A549 (cell line): Measurements from ENCODE around the gene CNIH2. TPM values are rescaled to one million over a fixed set of nuclear protein-coding genes. Genes with fewer than 3 reads are reported as not detected.

ENCODE experiments used
- ATAC-seq, 2 experiments: fragments of 200-7000 bp in 1 of 2; fragments of >200 bp in 1 of 2; cut with Nextera tagmentation in 1 of 2; cut with Tn5 transposase in 1 of 2; 3 replicates each; pipeline versions ENCODE4 v1.8.0 to v1.9.1; 2018 to 2020; ENCODE audit warnings: mild to moderate bottlenecking in 1 of 2, moderate library complexity in 1 of 2
- CTCF ChIA-PET: fragments of 300-600 bp; sonication (Branson Sonifier 250); formaldehyde crosslinking; extraction: SDS; loops from one replicate; lab custom pipeline; 2021; ENCODE audit warnings: antibody characterized with exemption, inconsistent platforms; lab: Yijun Ruan, JAX
- POLR2A ChIA-PET: fragments of 350-600 bp; formaldehyde crosslinking; extraction: SDS; loops from one replicate; lab custom pipeline; 2021; ENCODE audit warnings: antibody characterized with exemption, inconsistent platforms; lab: Yijun Ruan, JAX
- DNase-seq, 2 experiments: peaks; one replicate each; pipeline versions ENCODE4 v3.0.0 to v3.0.0-alpha.2; 2011 to 2016; ENCODE audit warnings: low read depth in 1 of 2, low spot score in 1 of 2
- FAIRE-seq: peaks from 2 replicates; lab custom pipeline; 2011; peaks lifted over from hg19 to GRCh38; lab: Jason Lieb, UNC
- H3K27ac ChIP-seq, 2 experiments: fragments of >200 bp; sonication (Bioruptor Twin); formaldehyde crosslinking; 3 replicates each; pipeline ENCODE4 v1.5.1; 2016 to 2017
- H3K4me1 ChIP-seq: fragments of >200 bp; sonication (Bioruptor Twin); formaldehyde crosslinking; 3 replicates; pipeline ENCODE4 v1.6.1; 2016
- H3K4me2 ChIP-seq: fragments of >200 bp; sonication (Bioruptor Twin); formaldehyde crosslinking; 3 replicates; pipeline ENCODE4 v1.6.1; 2016
- H3K4me3 ChIP-seq: fragments of >200 bp; sonication (Bioruptor Twin); formaldehyde crosslinking; 3 replicates; pipeline ENCODE4 v1.5.1; 2016
- H3K9me3 ChIP-seq: fragments of >200 bp; sonication (Bioruptor Twin); formaldehyde crosslinking; 3 replicates; pipeline ENCODE4 v1.6.1; 2016
- ATOH8 ChIP-seq: fragments of 250-450 bp; sonication (Bioruptor Pico); IDR thresholded peaks from 2 replicates; pipeline ENCODE4 v1.5.0; 2020; ENCODE audit warnings: low read depth, mild to moderate bottlenecking, moderate library complexity
- CBX8 ChIP-seq: fragments of 200-600 bp; sonication (generic); IDR thresholded peaks from 2 replicates; pipeline ENCODE4 v1.6.1; 2016
- CHD4 ChIP-seq: fragments of 200-600 bp; sonication (generic); IDR thresholded peaks from 2 replicates; pipeline ENCODE4 v1.6.1; 2016; ENCODE audit warnings: antibody characterized with exemption, mild to moderate bottlenecking, borderline replicate concordance
- E2F6 ChIP-seq: IDR thresholded peaks from 2 replicates; pipeline ENCODE4 v1.6.1; 2012; ENCODE audit warnings: low read depth, borderline replicate concordance
- ELK1 ChIP-seq: fragments of 150-350 bp; IDR thresholded peaks from 2 replicates; pipeline ENCODE4 v1.6.1; 2014; ENCODE audit warnings: low read depth, mild to moderate bottlenecking, low read length
- FOSL2 ChIP-seq, 2 experiments: fragments of 450-650 bp in 1 of 2; fragments of >200 bp in 1 of 2; sonication (Bioruptor Twin) in 1 of 2; formaldehyde crosslinking; IDR thresholded peaks; 2 replicates each; pipeline versions ENCODE4 v1.5.0 to v1.6.1; 2016 to 2020; ENCODE audit warnings: mild to moderate bottlenecking in 1 of 2, moderate library complexity in 1 of 2
- HDAC2 ChIP-seq: fragments of 200-600 bp; sonication (generic); IDR thresholded peaks from 2 replicates; pipeline ENCODE4 v1.6.1; 2016
- NFE2L2 ChIP-seq: fragments of 150-350 bp; conservative IDR thresholded peaks from 2 replicates; pipeline ENCODE4 v1.6.1; 2014; ENCODE audit warnings: low read length
- NPAS2 ChIP-seq: fragments of 250-450 bp; sonication (Bioruptor Pico); IDR thresholded peaks from 2 replicates; pipeline ENCODE4 v1.8.0; 2022; ENCODE audit warnings: mild to moderate bottlenecking, moderate library complexity, borderline replicate concordance
- POLR2A ChIP-seq: IDR thresholded peaks from 2 replicates; pipeline ENCODE4 v1.6.1; 2012; ENCODE audit warnings: mild to moderate bottlenecking, low read length
- SREBF2 ChIP-seq: fragments of 450-650 bp; IDR thresholded peaks from 2 replicates; pipeline ENCODE4 v1.6.1; 2014; ENCODE audit warnings: mild to moderate bottlenecking, moderate library complexity
- ZC3H11A ChIP-seq: fragments of 450-650 bp; IDR thresholded peaks from 2 replicates; pipeline ENCODE4 v1.6.1; 2014; ENCODE audit warnings: antibody characterized with exemption, mild to moderate bottlenecking
- ZFP36 ChIP-seq: fragments of 450-650 bp; IDR thresholded peaks from 2 replicates; pipeline ENCODE4 v1.6.1; 2014; ENCODE audit warnings: borderline replicate concordance; ENCODE audit not compliant: partially characterized antibody
- WGBS: methylation state at CpG from one replicate; pipeline ENCODE4 v1.1.6; 2017; ENCODE audit errors: missing lambda C conversion rate; 5-methylcytosine and 5-hydroxymethylcytosine counted together
- polyA plus RNA-seq, 4 experiments: library from polyadenylated mRNA; depleted of rRNA in 3 of 4; stranded (reverse); fragments of >200 nt; fragmentation: RNase III in 1 of 4; extraction: RNeasy Plus Mini Kit Qiagen cat#74134 plus additional on column Dnase treatment in 1 of 4; gene quantifications; 2 replicates in 3 of 4; 3 replicates in 1 of 4; pipeline ENCODE4 v1.2.3, GENCODE V29; 2011 to 2017

The CNIH2 gene
- polyA plus RNA-seq, 2 of the 4 experiments (the other 2 are of a cell fraction) = 0.98 to 1.1 TPM

- no peak overlapping the region for H3K4me2 ChIP-seq
Observed at GRCh38 chr11:66333220-66333877, 55.4 kb downstream of the CNIH2 start.

More at GRCh38 chr11:66333220-66333877, 55.4 kb downstream of the CNIH2 start:
- no peaks in the 10 kb centered on the region for H3K9me3 ChIP-seq
- ChIA-PET POLR2A (interaction anchor here (3.5 kb wide), 1 partner anchor 21 kb away, joined by 42 read pairs; no protein-coding TSS in a partner anchor), CTCF (interaction anchor here (0.7 to 8.7 kb wide), 4 partner anchors 13 to 57 kb away, joined by 3 to 247 read pairs (median 20); partner anchors contain the start of genes B4GAT1, BRMS1 and CD248)
- H3K4me1 ChIP-seq = peaks cover 30% of the 10 kb centered on the region
- WGBS = 88% methylated on average over 16 of the region's 19 CpGs
- ATAC-seq = no peak
- no peak for FAIRE-seq
- H3K27ac ChIP-seq = no peak overlapping the region
- TF ChIP-seq ZFP36 (no peak), SREBF2 (no peak), FOSL2 (IDR thresholded peaks at IDR 0.05) (no peak), FOSL2 (CRISPR knock-in tag; IDR thresholded peaks at IDR 0.05) (no peak), NPAS2 (CRISPR knock-in tag) (no peak), POLR2A (no peak), CHD4 (no peak), HDAC2 (no peak), NFE2L2 (no peak), CBX8 (no peak), ELK1 (no peak), E2F6 (no peak), ZC3H11A (no peak), ATOH8 (no peak)
- TF ChIP-seq, all 56 proteins: peak for 0
- DNase-seq = no peak
- H3K4me3 ChIP-seq = no peak overlapping the region

Other genes with a start within 250 kb of the CNIH2 start
- not detected in 2 replicates for gene GAL3ST3, start 229.0 kb upstream of the CNIH2 start, polyA plus RNA-seq (2011; rRNA removed)
- not detected in 3 replicates for gene GAL3ST3, start 229.0 kb upstream of the CNIH2 start, polyA plus RNA-seq (2017; fragmentation: RNase III; extraction: RNeasy Plus Mini Kit Qiagen cat#74134 plus additional on column Dnase treatment)
- gene SF3B2, start 225.8 kb upstream of the CNIH2 start, polyA plus RNA-seq (2011; rRNA removed) = 107 and 108 TPM in 2 replicates
- 169 to 184 TPM (median 182 TPM) in 3 replicates for gene SF3B2, start 225.8 kb upstream of the CNIH2 start, polyA plus RNA-seq (2017; fragmentation: RNase III; extraction: RNeasy Plus Mini Kit Qiagen cat#74134 plus additional on column Dnase treatment)
- 48.2 and 71.7 TPM in 2 replicates for gene PACS1, start 207.9 kb upstream of the CNIH2 start, polyA plus RNA-seq (2011; rRNA removed)
- 49.4 to 64.0 TPM (median 59.1 TPM) in 3 replicates for gene PACS1, start 207.9 kb upstream of the CNIH2 start, polyA plus RNA-seq (2017; fragmentation: RNase III; extraction: RNeasy Plus Mini Kit Qiagen cat#74134 plus additional on column Dnase treatment)
- 13.7 and 13.8 TPM in 2 replicates for gene KLC2, start 20.5 kb upstream of the CNIH2 start, polyA plus RNA-seq (2011; rRNA removed)
- 35.1 to 35.8 TPM (median 35.2 TPM) in 3 replicates for gene KLC2, start 20.5 kb upstream of the CNIH2 start, polyA plus RNA-seq (2017; fragmentation: RNase III; extraction: RNeasy Plus Mini Kit Qiagen cat#74134 plus additional on column Dnase treatment)
- gene RAB1B, start 9.5 kb upstream of the CNIH2 start, polyA plus RNA-seq (2011; rRNA removed) = 87.8 and 104 TPM in 2 replicates
- gene RAB1B, start 9.5 kb upstream of the CNIH2 start, polyA plus RNA-seq (2017; fragmentation: RNase III; extraction: RNeasy Plus Mini Kit Qiagen cat#74134 plus additional on column Dnase treatment) = 141 to 149 TPM (median 147 TPM) in 3 replicates
- 99.7 and 132 TPM in 2 replicates for gene YIF1A, start 11.0 kb downstream of the CNIH2 start, polyA plus RNA-seq (2011; rRNA removed)
- gene YIF1A, start 11.0 kb downstream of the CNIH2 start, polyA plus RNA-seq (2017; fragmentation: RNase III; extraction: RNeasy Plus Mini Kit Qiagen cat#74134 plus additional on column Dnase treatment) = 79.7 to 91.3 TPM (median 82.0 TPM) in 3 replicates
- 0.44 and 0.62 TPM in 2 replicates for gene TMEM151A, start 13.7 kb downstream of the CNIH2 start, polyA plus RNA-seq (2011; rRNA removed)
- gene TMEM151A, start 13.7 kb downstream of the CNIH2 start, polyA plus RNA-seq (2017; fragmentation: RNase III; extraction: RNeasy Plus Mini Kit Qiagen cat#74134 plus additional on column Dnase treatment) = 1.3 to 1.8 TPM (median 1.6 TPM) in 3 replicates
- 0.03 TPM in 1 of 2 replicates, not detected in the other for gene CD248, start 38.9 kb downstream of the CNIH2 start, polyA plus RNA-seq (2011; rRNA removed)
- not detected in 3 replicates for gene CD248, start 38.9 kb downstream of the CNIH2 start, polyA plus RNA-seq (2017; fragmentation: RNase III; extraction: RNeasy Plus Mini Kit Qiagen cat#74134 plus additional on column Dnase treatment)
- gene RIN1, start 58.3 kb downstream of the CNIH2 start, polyA plus RNA-seq (2011; rRNA removed) = 2.0 and 2.3 TPM in 2 replicates
- 9.3 to 10.6 TPM (median 9.7 TPM) in 3 replicates for gene RIN1, start 58.3 kb downstream of the CNIH2 start, polyA plus RNA-seq (2017; fragmentation: RNase III; extraction: RNeasy Plus Mini Kit Qiagen cat#74134 plus additional on column Dnase treatment)
- 47.4 and 56.2 TPM in 2 replicates for gene BRMS1, start 66.9 kb downstream of the CNIH2 start, polyA plus RNA-seq (2011; rRNA removed)
- 87.5 to 90.8 TPM (median 89.9 TPM) in 3 replicates for gene BRMS1, start 66.9 kb downstream of the CNIH2 start, polyA plus RNA-seq (2017; fragmentation: RNase III; extraction: RNeasy Plus Mini Kit Qiagen cat#74134 plus additional on column Dnase treatment)
- 11.0 and 12.2 TPM in 2 replicates for gene B4GAT1, start 69.5 kb downstream of the CNIH2 start, polyA plus RNA-seq (2011; rRNA removed)
- gene B4GAT1, start 69.5 kb downstream of the CNIH2 start, polyA plus RNA-seq (2017; fragmentation: RNase III; extraction: RNeasy Plus Mini Kit Qiagen cat#74134 plus additional on column Dnase treatment) = 15.3 to 18.7 TPM (median 18.0 TPM) in 3 replicates
- gene SLC29A2, start 93.6 kb downstream of the CNIH2 start, polyA plus RNA-seq (2011; rRNA removed) = 2.6 and 3.9 TPM in 2 replicates
- gene SLC29A2, start 93.6 kb downstream of the CNIH2 start, polyA plus RNA-seq (2017; fragmentation: RNase III; extraction: RNeasy Plus Mini Kit Qiagen cat#74134 plus additional on column Dnase treatment) = 4.3 to 7.6 TPM (median 6.4 TPM) in 3 replicates
- gene NPAS4, start 142.9 kb downstream of the CNIH2 start, polyA plus RNA-seq (2011; rRNA removed) = not detected in 2 replicates
- 0.03 TPM in 1 of 3 replicates, not detected in the others for gene NPAS4, start 142.9 kb downstream of the CNIH2 start, polyA plus RNA-seq (2017; fragmentation: RNase III; extraction: RNeasy Plus Mini Kit Qiagen cat#74134 plus additional on column Dnase treatment)
- gene MRPL11, start 160.7 kb downstream of the CNIH2 start, polyA plus RNA-seq (2011; rRNA removed) = 62.9 and 70.1 TPM in 2 replicates
- 71.9 to 73.8 TPM (median 73.5 TPM) in 3 replicates for gene MRPL11, start 160.7 kb downstream of the CNIH2 start, polyA plus RNA-seq (2017; fragmentation: RNase III; extraction: RNeasy Plus Mini Kit Qiagen cat#74134 plus additional on column Dnase treatment)
- 2.3 and 2.7 TPM in 2 replicates for gene PELI3, start 188.7 kb downstream of the CNIH2 start, polyA plus RNA-seq (2011; rRNA removed)
- gene PELI3, start 188.7 kb downstream of the CNIH2 start, polyA plus RNA-seq (2017; fragmentation: RNase III; extraction: RNeasy Plus Mini Kit Qiagen cat#74134 plus additional on column Dnase treatment) = 4.4 to 5.7 TPM (median 5.6 TPM) in 3 replicates
- gene DPP3, start 202.3 kb downstream of the CNIH2 start, polyA plus RNA-seq (2011; rRNA removed) = 52.2 TPM in 2 replicates
- gene DPP3, start 202.3 kb downstream of the CNIH2 start, polyA plus RNA-seq (2017; fragmentation: RNase III; extraction: RNeasy Plus Mini Kit Qiagen cat#74134 plus additional on column Dnase treatment) = 70.5 to 71.7 TPM (median 71.1 TPM) in 3 replicates
- gene BBS1, start 232.5 kb downstream of the CNIH2 start, polyA plus RNA-seq (2011; rRNA removed) = 12.5 and 14.7 TPM in 2 replicates
- gene BBS1, start 232.5 kb downstream of the CNIH2 start, polyA plus RNA-seq (2017; fragmentation: RNase III; extraction: RNeasy Plus Mini Kit Qiagen cat#74134 plus additional on column Dnase treatment) = 10.9 to 13.4 TPM (median 12.5 TPM) in 3 replicates